NT2/D1 (cell line): ENCODE data around the gene BPGM.
A peak's percentile ranks its signal among the peaks of the same experiment; 100 is the strongest.

ENCODE experiments used
- DNase-seq: peaks from one replicate; pipeline ENCODE4 v3.0.0-alpha.2; 2011; ENCODE audit warnings: low read depth, low spot score
- H3K27me3 ChIP-seq: 2 replicates; pipeline ENCODE4 v1.6.0; 2011; ENCODE audit warnings: mild to moderate bottlenecking; ENCODE audit not compliant: insufficient read length, insufficient read depth
- H3K36me3 ChIP-seq: 2 replicates; pipeline ENCODE4 v1.6.1; 2011; ENCODE audit warnings: mild to moderate bottlenecking, low read length, mixed read lengths; ENCODE audit not compliant: insufficient read depth, insufficient read length
- H3K4me1 ChIP-seq: 2 replicates; pipeline ENCODE4 v1.5.1; 2011; ENCODE audit not compliant: insufficient read depth, insufficient read length
- H3K4me3 ChIP-seq: 2 replicates; pipeline ENCODE4 v1.5.1; 2011; ENCODE audit warnings: low read depth; ENCODE audit not compliant: insufficient read length
- H3K9ac ChIP-seq: 2 replicates; pipeline ENCODE4 v1.6.0; 2011; ENCODE audit warnings: low read depth; ENCODE audit not compliant: insufficient read length
- H3K9me3 ChIP-seq: 2 replicates; pipeline ENCODE4 v1.5.1; 2011; ENCODE audit warnings: mild to moderate bottlenecking, low read length; ENCODE audit not compliant: insufficient read depth
- SUZ12 ChIP-seq: IDR thresholded peaks from 2 replicates; pipeline ENCODE4 v1.6.1; 2011; ENCODE audit not compliant: insufficient read length, insufficient read depth; ENCODE audit errors: extremely low read depth
- YY1 ChIP-seq: IDR thresholded peaks from 2 replicates; pipeline ENCODE4 v1.6.1; 2011; ENCODE audit not compliant: insufficient read length, insufficient read depth
- ZNF274 ChIP-seq: IDR thresholded peaks from 2 replicates; pipeline ENCODE4 v1.6.1; 2011; ENCODE audit warnings: mild to moderate bottlenecking, low read depth, low read length

BPGM gene

GRCh38 chr7:134627109-134627774 is 19.4 kb upstream of the BPGM start:
- no peaks in the 10 kb centered on the region for H3K9me3 ChIP-seq
- H3K36me3 ChIP-seq: no peaks in the 10 kb centered on the region
- no peak overlapping the region for H3K4me3 ChIP-seq
- H3K27me3 ChIP-seq: no peaks in the 10 kb centered on the region
- DNase-seq: no peak
- H3K9ac ChIP-seq: no peak overlapping the region
- H3K4me1 ChIP-seq: no peaks in the 10 kb centered on the region
- TF ChIP-seq SUZ12 (no peak), ZNF274 (no peak), YY1 (no peak)

- no peak overlapping the region for H3K4me3 ChIP-seq
- no peaks in the 10 kb centered on the region for H3K36me3 ChIP-seq
- H3K9me3 ChIP-seq: no peaks in the 10 kb centered on the region
- H3K4me1 ChIP-seq: no peaks in the 10 kb centered on the region
- no peak for DNase-seq
- no peak for TF ChIP-seq YY1
- TF ChIP-seq ZNF274: no peak
- no peak for TF ChIP-seq SUZ12
- H3K9ac ChIP-seq: no peak overlapping the region
- no peaks in the 10 kb centered on the region for H3K27me3 ChIP-seq
Observed at GRCh38 chr7:134627775-134628153, 18.9 kb upstream of the BPGM start.

GRCh38 chr7:134629445-134629844 is 17.2 kb upstream of the BPGM start:
- no peaks in the 10 kb centered on the region for H3K36me3 ChIP-seq
- no peak overlapping the region for H3K4me3 ChIP-seq
- H3K4me1 ChIP-seq: no peaks in the 10 kb centered on the region
- no peaks in the 10 kb centered on the region for H3K27me3 ChIP-seq
- H3K9ac ChIP-seq: no peak overlapping the region
- no peak for DNase-seq
- TF ChIP-seq SUZ12: no peak
- no peak for TF ChIP-seq YY1
- TF ChIP-seq ZNF274: no peak
- no peaks in the 10 kb centered on the region for H3K9me3 ChIP-seq

GRCh38 chr7:134630237-134630636 is 16.4 kb upstream of the BPGM start:
- H3K9ac ChIP-seq: no peak overlapping the region
- TF ChIP-seq SUZ12 (no peak), ZNF274 (no peak), YY1 (no peak)
- no peaks in the 10 kb centered on the region for H3K36me3 ChIP-seq
- no peaks in the 10 kb centered on the region for H3K9me3 ChIP-seq
- no peaks in the 10 kb centered on the region for H3K4me1 ChIP-seq
- no peaks in the 10 kb centered on the region for H3K27me3 ChIP-seq
- no peak for DNase-seq
- H3K4me3 ChIP-seq: no peak overlapping the region

- Histone ChIP-seq H3K4me1 (no peaks in the 10 kb centered on the region), H3K36me3 (no peaks in the 10 kb centered on the region), H3K4me3 (no peak overlapping the region), H3K27me3 (no peaks in the 10 kb centered on the region), H3K9ac (no peak overlapping the region), H3K9me3 (no peaks in the 10 kb centered on the region)
- no peak for DNase-seq
- no peak for TF ChIP-seq ZNF274
- TF ChIP-seq SUZ12: no peak
- TF ChIP-seq YY1: no peak
Observed at GRCh38 chr7:134630893-134631292, 15.8 kb upstream of the BPGM start.

- no peak overlapping the region for H3K4me3 ChIP-seq
- H3K9ac ChIP-seq: no peak overlapping the region
- H3K9me3 ChIP-seq: no peaks in the 10 kb centered on the region
- no peaks in the 10 kb centered on the region for H3K4me1 ChIP-seq
- no peaks in the 10 kb centered on the region for H3K36me3 ChIP-seq
- no peak for TF ChIP-seq SUZ12
- TF ChIP-seq YY1: no peak
- TF ChIP-seq ZNF274: no peak
- H3K27me3 ChIP-seq: no peaks in the 10 kb centered on the region
- no peak for DNase-seq
Observed at GRCh38 chr7:134632052-134632451, 14.6 kb upstream of the BPGM start.

GRCh38 chr7:134632937-134633540 is 13.6 kb upstream of the BPGM start:
- no peak overlapping the region for H3K4me3 ChIP-seq
- TF ChIP-seq SUZ12 (no peak), YY1 (no peak), ZNF274 (no peak)
- no peaks in the 10 kb centered on the region for H3K36me3 ChIP-seq
- peak; percentile 27 for DNase-seq
- no peak overlapping the region for H3K9ac ChIP-seq
- no peaks in the 10 kb centered on the region for H3K4me1 ChIP-seq
- no peaks in the 10 kb centered on the region for H3K9me3 ChIP-seq
- H3K27me3 ChIP-seq: no peaks in the 10 kb centered on the region
